Measurements from ENCODE around the gene MYO7A.
"Not testable (repeated sequence)": the region's sequence is repeated elsewhere in the genome, so short reads cannot be mapped to it uniquely, and the experiment has no call there.

The MYO7A gene

GRCh38 chr11:77093056-77093891 is 34.8 kb upstream of the MYO7A start:
- DNase-seq, result no peak

GRCh38 chr11:77093987-77094840 is 33.8 kb upstream of the MYO7A start:
- no peak for DNase-seq

- no peak for DNase-seq
Observed at GRCh38 chr11:77094841-77095365, 33.1 kb upstream of the MYO7A start.

GRCh38 chr11:77095551-77096490 is 32.2 kb upstream of the MYO7A start:
- no peak for DNase-seq

GRCh38 chr11:77096591-77097019 is 31.4 kb upstream of the MYO7A start:
- DNase-seq, result no peak

GRCh38 chr11:77097180-77097579 is 30.9 kb upstream of the MYO7A start:
- not testable (repeated sequence) for DNase-seq

DNA sequence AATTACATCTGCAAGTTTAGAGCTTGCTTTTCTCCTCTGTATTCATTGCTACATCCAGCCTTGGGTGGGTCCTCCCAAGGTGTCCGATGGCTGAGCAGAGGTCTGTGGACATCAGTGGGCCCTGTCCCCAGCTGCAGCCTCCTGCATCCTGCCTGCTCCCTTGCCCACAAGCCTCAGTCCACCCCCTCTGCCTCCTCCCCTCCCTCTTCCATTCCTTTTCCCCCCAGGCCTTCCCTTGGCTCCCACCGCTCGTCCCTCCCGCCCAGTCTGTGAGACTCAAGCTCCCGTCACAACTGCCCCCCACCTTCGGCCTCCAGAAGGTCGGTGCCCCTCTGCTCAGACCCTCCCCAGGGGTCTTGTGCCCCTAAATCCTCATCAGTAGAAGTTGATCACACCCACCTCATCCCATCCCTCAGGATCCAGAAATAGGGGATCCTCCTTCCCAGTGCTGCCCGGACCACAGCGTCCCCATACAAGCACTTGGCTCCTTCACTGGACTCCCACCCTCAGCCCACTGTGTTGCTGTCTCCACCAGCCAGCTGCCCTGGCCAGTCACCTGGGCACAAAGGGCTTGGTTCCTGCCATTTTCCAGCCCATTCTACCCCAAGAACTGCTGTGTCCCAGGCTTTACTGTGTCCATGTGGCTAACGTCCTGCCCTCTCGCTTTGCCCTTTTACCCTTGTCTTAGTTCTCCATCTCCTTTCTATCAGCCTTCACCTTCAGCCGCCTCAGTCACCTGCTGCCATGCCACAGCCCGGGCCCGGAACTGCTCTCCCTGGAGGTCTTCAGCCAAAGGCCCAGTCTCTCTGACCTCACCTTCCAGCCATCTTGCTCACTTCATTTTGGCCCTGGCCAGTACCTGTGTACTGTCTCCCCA is 27.6 kb upstream of the MYO7A start:
- no peak for DNase-seq

DNA sequence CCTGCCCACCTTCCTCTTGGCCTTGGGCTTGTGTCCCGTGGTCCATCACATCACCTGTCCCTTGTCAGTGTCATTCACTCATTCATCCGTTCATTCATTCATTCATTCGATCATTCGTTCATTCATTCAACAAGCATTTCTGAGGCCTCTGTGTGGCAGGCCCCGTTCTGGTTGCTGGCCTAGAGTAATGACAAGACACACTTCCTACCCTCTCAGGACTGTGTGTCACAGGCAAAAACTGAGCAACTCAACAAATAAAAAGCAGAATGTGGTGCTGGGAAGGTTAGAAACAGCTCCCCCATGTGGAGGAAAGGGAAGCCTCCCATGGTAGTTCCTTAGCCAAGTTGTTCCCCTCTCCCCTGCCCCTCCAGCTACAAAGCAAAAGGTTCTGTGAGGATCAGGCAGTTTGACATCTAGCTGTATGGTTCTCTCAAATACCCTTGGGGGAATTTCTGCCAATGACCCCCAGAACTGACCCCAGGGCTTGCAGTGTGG is 27.0 kb upstream of the MYO7A start:
- DNase-seq, result no peak

DNA sequence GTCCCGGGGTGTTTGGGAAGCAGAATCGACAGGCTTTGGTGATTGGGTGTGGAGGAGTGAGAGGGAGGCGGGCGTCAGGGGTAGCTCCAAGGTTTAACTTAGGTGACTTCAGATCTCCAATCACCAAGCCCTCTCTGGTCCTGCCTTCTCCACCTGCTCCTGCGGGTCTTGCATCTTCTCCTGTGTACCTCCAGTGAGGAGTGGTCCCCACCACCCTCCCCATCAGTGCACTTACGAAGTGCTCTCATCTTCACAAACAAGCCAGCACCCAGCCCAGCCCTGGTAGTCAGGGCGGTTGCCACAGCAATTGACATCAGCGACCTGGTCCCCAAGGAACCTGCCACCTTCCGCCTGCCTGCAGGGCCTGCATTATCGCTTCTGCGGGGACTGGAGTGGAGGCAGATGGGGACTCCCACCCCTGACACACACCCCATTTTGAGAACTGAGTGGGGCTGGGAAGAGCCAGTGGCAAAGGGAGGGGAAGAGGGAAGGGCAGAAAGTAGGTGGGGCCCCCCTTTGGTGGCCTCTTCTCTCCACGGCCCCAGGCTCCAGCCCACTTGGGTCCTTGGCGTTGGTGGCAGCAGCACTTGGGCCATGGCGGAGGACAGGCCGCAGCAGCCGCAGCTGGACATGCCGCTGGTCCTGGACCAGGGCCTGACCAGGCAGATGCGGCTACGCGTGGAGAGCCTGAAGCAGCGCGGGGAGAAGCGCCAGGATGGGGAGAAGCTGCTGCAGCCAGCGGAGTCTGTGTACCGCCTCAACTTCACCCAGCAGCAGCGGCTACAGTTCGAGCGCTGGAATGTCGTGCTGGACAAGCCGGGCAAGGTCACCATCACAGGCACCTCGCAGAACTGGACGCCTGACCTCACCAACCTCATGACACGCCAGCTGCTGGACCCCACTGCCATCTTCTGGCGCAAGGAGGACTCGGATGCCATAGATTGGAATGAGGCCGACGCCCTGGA is 25.5 kb upstream of the MYO7A start, which contains the start of gene OMP:
TSS of gene OMP (plus strand) at position 595 of the 965 bp plus-strand sequence. CDS start at position 595, 0 bp downstream.
- no peak for DNase-seq

- DNase-seq, result no peak
Observed at GRCh38 chr11:77103319-77103718, 24.7 kb upstream of the MYO7A start.

- no peak for DNase-seq
Observed at GRCh38 chr11:77104727-77105126, 23.3 kb upstream of the MYO7A start.

DNA sequence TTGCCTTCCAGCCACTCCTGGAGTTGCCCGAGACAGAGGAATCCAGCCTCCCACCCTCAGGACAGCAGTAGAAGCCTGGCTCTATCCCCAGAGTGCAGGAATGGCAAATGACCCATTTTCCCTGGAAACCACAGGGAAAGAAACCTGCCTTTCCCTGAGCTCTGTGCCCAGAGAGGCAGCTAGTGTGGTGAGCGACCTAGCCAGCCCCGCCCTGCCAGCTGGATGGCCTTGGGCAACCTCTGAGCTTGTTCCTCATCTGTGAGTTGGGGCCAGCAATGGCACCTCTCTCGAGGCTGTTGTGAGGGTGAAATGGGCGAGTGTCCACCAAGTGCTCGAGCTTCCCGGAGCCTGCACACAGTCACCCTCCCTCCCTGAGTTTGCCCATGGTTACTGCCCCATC is 21.7 kb upstream of the MYO7A start:
- DNase-seq, result no peak

DNA sequence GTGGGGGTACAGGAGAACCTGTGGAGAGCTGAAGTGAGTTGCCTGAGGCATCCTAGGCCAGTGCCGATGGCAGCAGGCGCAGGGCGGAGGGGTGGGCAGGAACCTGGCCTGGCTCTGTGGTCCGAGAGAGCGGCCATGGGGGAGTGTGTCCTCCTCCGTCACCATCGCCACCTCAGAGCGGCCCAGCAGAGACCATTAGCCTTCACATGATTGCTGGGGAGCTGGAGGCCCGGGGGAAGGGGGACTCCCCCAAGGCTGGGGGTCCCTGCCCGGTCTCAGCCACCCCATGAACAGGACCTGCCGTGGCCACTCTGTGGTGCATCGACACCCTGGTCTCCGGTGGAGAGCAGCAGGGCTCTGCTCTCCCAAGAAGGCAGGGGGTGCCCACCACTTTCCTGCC is 21.3 kb upstream of the MYO7A start:
- no peak for DNase-seq

DNA sequence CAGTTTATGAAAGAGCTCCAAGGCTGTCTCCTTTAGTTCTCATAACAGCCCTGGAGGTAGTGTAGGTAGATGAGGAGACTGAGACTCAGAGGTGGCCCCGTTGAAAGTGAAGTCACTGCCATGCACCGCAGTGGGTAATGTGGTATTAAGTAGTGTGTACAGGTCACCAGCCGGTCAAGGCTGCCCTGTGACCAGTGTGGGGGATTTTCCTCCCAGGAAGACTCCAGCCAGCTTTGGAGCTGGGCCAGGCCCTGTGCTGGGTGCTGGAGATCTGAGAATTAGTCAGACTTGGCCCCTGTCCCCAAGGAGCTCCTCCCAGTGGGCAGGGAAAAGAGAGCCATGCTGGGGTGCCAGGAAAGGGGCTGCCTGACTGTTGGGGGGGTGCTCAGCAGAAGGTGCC is 20.1 kb upstream of the MYO7A start:
- no peak for DNase-seq

- DNase-seq, result no peak
Observed at GRCh38 chr11:77108436-77108835, 19.6 kb upstream of the MYO7A start.

DNA sequence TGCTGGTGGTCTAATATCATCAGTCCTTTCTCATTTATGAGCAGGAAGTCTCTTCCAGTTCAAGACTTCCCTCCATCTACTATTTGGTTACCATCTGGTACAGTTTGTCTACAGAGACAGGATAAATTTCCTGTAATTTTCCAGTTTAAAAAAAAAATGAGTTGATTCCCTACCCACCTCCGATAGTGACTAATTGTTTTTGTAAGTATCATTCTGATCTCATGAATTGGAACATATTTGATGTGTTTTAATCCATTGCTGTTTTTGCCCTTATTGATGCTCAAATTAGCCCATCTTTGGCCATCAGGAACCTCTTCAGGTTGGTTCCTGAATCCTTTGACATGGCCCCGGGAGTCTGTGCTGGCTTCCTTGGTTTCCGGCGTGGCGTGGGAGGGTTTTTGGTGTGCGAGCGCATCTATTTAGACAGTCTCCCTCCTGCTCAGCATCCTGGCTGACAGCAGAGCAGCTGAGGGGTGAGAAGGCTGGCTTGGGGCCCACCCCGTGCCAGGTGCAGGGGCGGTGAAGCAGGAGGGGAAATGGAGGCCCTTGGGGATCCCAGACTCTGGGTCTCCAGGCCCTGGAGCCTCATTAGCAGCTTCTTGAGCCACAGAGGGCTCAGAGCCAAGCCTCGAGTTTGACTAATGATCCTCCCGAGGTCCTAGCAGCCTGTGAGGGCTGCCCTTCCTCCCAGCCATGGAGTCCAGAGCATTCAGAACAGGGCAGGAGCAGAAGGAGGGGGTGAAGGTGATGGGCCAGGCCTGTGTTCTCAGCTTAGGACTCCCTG is 18.6 kb upstream of the MYO7A start:
- DNase-seq, result no peak

DNA sequence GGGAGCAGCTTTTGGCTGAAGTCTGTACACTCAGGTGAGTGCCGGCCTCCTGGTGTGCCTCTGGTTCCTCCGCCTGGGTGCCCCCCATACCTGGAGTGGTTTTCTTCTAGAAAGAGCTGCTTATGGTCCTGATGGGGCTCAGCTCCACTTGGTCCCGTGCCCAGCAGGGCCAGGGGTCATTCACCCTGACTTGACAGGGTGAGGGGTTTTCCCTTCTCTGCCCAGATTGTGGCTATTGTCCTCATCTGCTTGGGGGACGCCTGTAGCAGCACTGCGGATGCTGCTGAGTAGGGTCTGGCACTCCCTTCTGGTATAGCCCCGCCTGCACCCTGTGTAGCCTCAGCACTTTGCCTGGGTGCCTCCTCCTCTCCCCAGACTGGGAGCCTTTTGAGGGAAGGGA is 17.2 kb upstream of the MYO7A start:
- no peak for DNase-seq

DNA sequence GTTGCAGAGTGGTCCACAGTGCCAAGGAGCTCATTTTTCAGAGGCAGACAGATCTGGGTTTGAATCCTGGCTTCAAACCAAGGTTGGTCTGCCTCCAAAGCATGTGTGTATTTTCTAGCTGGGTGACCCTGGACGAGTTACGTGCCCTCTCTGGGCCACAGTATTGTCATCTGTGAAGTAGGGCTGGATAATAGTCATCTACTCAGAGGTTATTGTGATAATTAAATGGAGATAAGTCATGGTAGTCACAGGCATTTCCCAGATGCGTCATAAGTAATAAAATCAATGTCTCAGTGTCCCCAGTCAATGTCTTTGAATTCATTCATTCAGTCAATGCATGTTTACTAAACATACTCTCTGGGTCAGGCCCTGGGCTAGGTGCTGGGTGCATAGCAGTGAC is 16.8 kb upstream of the MYO7A start:
- no peak for DNase-seq

GRCh38 chr11:77111946-77112345 is 16.1 kb upstream of the MYO7A start:
- DNase-seq, result no peak
